T-helper 1 cell (primary cell): Measurements from ENCODE around the gene GPATCH1.
A peak's percentile ranks its signal among the peaks of the same experiment; 100 is the strongest.
"Not testable (repeated sequence)": the region's sequence is repeated elsewhere in the genome, so short reads cannot be mapped to it uniquely, and the experiment has no call there.

Experiments
- DNase-seq, 5 donors: peaks; one replicate each; pipeline ENCODE4 v3.0.0-alpha.2; 2012 to 2020

The GPATCH1 gene

DNA sequence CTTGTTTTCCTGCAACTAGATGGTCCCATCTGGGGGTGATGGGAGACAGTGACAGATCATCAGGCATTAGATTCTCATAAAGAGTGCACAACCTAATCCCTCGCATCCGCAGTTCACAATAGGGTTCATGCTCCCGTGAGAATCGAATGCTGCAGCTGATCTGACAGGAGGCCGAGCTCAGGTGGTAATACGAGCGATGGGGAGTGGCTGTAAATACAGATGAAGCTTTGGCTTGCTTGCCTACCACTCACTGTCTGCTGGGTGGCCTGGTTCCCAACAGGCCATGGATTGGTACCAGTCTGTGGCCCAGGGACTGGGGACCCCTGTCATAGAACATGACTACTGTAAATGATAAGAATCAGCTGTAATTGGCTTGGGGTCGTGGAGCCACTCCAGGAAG, 78.9 kb downstream of the GPATCH1 start:
- DNase-seq = no peak

DNA sequence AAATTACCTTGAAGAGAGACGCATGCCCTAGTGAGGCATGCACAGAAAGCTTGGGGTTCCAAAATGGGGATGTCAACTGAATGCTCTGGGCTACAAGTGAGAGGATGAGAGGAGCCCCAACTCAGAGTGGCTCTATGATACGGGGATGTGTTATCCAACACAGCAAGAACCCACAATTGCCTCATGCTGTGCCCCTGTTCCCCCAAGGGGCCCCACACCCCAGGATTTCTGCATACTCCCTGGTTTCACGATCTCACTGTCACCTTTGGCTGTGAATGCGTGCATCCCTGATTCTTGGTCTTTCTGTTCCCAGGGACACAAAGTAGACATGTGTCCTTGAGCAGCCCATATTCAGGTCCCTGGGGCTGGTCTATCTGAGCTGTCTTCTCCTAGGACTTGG, 80.2 kb downstream of the GPATCH1 start:
- no peak for DNase-seq

DNA sequence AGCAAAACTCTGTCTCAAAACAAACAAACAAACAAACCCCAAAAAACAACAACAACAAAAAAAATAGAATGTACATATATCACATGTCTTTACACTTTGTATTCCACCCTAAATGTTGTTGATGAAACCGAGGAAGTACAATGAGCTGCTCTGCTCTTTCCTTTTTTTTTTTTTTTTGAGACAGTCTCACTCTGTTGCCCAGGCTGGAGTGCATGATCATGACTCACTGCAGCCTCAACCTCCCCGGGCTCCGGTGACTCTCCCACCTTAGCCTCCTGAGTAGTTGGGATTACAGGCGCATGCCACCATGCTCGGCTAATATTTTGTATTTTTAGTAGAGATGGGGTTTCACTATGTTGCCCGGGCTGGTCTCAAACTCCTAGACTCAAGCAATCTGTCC, 82.5 kb downstream of the GPATCH1 start:
- no peak for DNase-seq

DNA sequence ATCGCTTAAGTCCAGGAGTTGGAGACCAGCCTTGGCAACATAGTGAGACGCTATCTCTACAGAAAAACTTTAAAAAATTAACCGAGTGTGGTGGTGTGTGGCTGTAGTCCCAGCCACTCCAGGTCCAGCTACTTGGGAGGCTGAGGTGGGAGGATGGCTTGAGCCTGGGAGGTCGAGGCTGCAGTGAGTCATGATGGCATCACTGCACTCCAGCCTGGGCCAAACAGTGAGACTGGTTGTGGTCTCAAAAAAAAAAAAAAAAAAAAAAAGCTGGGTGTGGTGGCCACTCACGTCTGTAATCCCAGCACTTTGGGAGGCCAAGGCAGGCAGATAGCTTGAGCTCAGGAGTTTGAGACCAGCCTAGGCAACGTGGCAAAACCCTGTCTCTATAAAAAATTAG, 85.1 kb downstream of the GPATCH1 start:
- DNase-seq = not testable (repeated sequence)

DNA sequence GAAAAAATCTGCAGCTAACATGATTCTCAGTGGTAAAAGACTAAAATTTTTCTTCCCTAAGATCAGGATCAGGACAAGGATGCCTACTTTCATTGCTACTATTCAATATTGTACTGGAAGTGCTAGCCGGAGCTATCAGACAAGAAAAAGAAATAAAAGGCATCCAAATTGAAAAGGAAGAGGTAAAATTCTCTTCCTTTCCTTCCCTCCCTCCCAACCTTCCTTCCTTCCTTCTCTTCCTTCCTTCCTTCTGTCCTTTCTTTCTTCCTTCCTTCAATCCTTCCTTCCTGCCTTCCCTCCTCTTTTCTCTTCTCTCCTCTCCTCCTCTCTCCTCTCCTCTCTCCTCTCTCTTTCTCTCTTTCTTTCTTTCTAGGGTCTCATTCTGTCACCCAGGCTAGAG, 86.5 kb downstream of the GPATCH1 start:
- no peak for DNase-seq

DNA sequence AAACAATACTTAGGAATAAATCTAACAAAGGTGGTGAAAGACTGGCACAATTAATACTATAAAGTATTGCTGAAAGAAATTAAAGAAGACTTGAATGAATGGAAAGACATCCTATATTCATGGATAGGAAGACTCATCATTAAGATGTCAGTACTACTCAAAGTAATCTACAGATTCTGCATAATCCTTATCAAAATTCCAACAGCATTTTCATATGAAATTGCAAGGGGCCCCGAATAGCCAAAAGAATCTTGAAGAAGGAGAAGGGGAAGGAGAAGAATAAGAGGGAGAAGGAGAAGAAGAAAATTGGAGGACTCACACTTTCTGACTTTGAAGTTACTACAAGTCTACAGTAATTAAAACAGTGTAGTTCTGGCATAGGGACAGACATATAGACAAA, 87.5 kb downstream of the GPATCH1 start:
- DNase-seq = no peak

DNA sequence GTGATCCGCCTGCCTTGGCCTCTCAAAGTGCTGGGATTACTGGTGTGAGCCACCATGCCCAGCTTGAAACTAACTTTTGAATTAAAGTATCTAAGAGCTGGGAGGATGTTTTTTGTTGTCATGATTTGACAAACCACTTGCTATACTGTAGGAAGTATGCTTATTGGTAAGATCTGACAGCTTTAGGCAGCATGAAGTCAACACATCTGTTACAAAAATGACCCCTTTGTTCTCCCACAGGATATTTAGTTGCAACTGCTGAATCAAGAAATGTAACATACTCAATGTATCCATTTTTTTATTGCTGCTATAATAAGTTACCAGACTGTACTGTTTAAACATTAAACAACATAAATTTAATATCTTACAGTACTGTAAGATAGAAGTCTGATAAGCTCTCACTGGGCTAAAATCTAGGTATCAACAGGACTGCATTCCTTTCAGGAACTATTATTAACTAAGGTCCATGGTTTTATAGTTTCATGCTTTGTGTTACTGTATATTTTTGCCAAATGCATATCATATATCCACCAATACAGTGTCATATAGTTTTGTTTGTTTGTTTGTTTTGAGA, 90.3 kb downstream of the GPATCH1 start:
- no peak for DNase-seq

DNA sequence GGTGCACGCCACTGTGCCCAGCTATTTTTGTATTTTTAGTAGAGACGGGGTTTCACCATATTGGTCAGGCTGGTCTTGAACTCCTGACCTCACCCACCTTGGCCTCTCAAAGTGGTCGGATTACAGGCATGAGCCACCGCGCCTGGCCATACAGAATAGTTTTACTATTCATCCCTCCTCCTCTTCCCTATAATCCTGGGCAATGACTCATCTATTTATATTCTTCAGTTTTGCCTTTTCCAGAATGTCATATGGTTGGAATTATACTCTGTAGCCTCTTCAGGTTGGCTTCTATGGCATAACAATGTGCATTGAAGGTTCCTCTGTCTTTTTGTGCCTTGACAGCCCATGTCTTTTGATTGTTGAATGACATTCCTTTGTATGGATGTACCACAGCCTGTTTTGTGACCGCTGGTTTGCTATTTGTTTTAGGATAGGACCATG, 91.0 kb downstream of the GPATCH1 start:
- DNase-seq = no peak

DNA sequence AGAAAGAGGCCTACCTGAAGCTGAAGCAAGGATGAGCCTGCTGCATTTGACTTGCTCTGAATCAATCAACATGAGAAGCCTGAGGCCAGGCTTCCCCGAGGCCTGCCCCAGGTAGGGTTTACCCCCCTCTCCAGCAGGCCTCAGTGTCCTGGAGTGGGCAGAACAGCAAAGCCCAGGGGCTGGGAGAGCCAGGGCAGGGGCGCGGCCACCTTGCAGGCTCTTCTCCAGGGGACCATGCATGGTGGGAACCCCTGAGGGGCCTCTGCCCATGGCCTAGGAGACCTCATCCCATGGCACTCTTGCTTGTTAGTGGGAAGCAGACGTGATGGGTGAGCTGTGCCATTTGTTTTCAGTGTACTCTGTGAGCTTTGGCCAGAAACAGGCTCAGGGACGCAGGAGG, 93.2 kb downstream of the GPATCH1 start:
- DNase-seq = no peak

DNA sequence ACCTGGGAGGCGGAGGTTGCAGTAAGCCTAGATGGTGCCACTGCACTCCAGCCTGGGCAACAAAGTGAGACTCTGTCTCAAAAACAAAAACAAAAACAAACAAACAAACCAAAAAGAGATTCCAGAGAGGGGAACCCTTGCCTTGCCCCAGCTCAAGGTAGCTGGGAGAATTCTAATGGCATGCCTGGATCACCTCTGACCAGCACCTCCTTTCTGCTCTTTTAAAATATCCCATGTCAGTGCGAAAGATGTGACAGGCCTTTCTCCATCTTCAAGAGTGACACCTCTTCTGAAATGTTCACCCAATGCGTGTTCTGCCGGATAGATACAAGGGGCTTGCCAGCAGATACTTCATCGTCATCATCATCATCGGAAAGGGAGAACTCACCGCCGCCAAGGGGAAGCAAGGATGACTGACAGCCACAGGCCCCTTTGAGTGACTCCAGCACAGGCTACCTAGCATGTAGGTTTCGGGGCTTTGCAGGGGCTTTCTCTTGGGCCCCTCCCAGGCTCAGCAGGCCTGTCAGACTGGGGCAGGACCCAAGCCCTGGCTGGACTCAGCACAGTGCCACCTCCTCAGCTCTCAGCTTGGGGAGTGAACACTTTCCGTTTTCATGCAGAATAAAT, 94.3 kb downstream of the GPATCH1 start:
- DNase-seq = no peak

DNA sequence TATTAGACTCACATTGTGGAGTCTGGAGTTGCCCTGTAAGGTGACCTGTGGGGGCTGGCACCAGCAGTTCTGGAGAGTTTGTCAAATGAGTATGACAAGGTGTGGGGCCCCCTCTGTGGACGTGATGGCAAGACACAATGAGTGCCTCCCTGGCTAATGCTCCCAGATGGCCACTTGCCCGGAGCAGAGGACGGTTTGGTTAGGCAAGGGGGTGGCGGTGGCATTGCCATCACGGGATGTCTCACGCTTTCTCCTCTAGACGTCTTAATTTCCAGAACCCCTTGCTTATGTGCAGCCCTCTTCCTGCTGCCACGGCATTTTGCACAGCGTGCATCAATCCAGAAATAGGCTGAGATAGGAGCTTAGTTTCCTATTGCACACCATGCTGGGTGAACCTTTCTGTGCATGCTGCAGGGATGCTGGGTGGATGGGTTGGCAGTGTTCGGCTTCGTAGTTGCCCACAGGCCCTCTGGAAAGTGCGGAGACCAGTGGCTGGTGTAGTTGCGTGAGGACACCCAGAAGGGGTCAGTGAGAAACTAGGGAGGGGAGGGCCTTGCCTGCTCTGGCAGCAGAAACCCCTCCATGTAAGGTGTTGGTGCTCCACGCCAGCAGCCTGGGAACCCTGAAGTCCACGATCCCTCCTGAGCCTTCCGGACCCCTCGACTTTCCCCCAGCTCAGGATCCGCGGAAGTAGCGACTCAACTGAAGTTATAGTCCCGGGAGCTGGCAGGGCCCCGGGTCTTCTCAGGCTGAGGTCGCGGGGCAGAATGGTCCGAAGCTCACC, 95.1 kb downstream of the GPATCH1 start:
- no peak for DNase-seq

DNA sequence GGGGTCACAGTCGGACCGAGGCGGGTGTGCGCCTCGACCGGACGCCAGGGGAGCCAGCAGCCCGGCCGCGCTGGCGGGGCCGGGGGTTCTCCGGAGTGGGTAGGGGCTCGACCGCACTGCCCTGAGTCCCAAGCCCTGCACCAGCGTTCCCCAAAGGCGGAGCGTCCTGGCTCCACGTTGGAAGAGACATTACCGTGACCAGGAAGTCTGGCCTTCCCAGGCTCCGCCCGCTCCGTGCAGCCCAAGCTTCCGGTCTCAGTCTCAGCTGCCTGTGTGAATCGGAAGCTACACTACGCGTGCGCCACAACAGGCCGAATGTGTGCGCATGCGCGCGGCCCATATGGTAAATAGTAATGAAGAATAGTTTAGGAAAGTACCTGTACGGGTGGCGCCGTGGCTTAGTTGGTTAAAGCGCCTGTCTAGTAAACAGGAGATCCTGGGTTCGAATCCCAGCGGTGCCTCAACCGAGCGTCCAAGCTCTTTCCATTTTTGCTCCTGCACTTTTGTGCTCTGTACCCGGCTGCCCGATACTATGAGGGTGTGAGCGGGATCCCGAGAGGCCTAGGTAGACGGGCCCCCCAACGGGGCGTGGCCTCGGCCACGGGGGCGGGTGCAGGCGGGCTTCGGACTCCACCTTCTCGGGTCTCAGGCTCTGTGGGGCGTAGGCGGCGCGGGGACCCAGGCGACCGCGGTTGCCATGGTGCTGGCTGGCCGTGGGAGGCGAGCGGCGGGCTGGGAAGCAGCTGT, 95.9 kb downstream of the GPATCH1 start:
- DNase-seq = peak; percentile 86 to 96 (median 88)

DNA sequence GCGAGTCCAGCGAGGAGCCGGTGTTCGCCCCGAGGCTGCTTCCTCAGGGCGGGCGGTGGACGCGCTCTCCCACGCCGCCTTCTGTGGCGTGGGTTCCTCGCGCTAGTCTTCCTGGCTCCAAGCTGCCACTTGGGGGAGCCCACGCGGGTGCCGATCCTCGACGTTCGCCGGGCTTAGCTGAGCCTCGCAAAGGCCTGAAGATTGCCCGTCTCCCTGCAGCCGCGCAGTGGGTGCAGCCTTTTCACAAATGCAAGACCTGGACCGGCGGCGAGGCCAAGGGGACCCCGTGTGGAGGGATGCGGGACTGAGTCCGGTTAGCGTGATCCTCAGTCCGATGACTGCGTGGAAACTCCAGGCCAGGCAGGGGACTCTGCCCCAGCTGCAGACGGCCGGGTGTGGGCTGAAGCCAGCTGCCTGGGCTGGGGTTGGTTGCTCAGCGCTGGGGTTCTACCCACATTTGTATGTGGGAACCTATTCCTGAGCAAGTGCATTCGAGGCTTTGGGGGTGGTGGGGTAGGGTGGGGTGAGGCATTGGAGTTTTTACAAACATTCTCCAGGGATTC, 96.5 kb downstream of the GPATCH1 start:
- DNase-seq = peak in 4 of 5 donors; percentile 72 to 78 (median 77)
